HepG2 (cell line): ENCODE results near the gene SHISA9. TPM values are rescaled to one million over a fixed set of nuclear protein-coding genes. Genes with fewer than 3 reads are reported as not detected.

Source experiments
- ATAC-seq: fragments of 200-7000 bp; cut with Tn5 transposase; 3 replicates; pipeline ENCODE4 v1.9.1; 2020; ENCODE audit warnings: mild to moderate bottlenecking, moderate library complexity
- BruUV-seq: library from RNA; stranded (reverse); fragments of 400-500 nt; replicated peaks from 2 replicates; lab custom pipeline; 2021; lab: Mats Ljungman, UMichigan
- CTCF ChIA-PET: fragments of 300-600 bp; formaldehyde crosslinking; extraction: SDS; loops from one replicate; lab custom pipeline; 2021; ENCODE audit warnings: low total read pairs, inconsistent platforms, low intra/inter-chr PET ratio; lab: Yijun Ruan, JAX
- POLR2A ChIA-PET: fragments of 350-600 bp; sonication (Branson Sonifier 250); formaldehyde crosslinking; loops from one replicate; lab custom pipeline; 2020; ENCODE audit warnings: antibody characterized with exemption, inconsistent platforms; lab: Yijun Ruan, JAX
- DNase-seq: peaks from one replicate; pipeline ENCODE4 v3.0.0-alpha.2; 2015; ENCODE audit warnings: low spot score
- FAIRE-seq: peaks from 3 replicates; lab custom pipeline; 2011; peaks lifted over from hg19 to GRCh38; lab: Jason Lieb, UNC
- H2AFZ ChIP-seq: one replicate; pipeline ENCODE4 v1.6.1; 2011; ENCODE audit warnings: low read length, inconsistent platforms
- H3K27ac ChIP-seq: fragments of 300-600 bp; 3 replicates; pipeline ENCODE4 v1.8.0; 2011; ENCODE audit warnings: mixed run types, mild to moderate bottlenecking, mixed read lengths, low read length, inconsistent platforms; ENCODE audit not compliant: insufficient read depth; ENCODE audit errors: extremely low read length
- H3K27me3 ChIP-seq, 2 experiments: fragments of 200-600 bp in 1 of 2; 2 replicates in 1 of 2; 3 replicates in 1 of 2; pipeline versions ENCODE4 v1.6.0 to v1.8.0; 2011; ENCODE audit warnings: low read length in 2 of 2, mild to moderate bottlenecking in 2 of 2, moderate library complexity in 2 of 2, inconsistent platforms in 1 of 2; ENCODE audit not compliant: insufficient read depth in 2 of 2, control insufficient read depth in 1 of 2
- H3K36me3 ChIP-seq, 2 experiments: fragments of 200-600 bp in 1 of 2; replicated peaks in 1 of 2; 2 replicates in 1 of 2; 3 replicates in 1 of 2; pipeline versions ENCODE4 v1.5.1 to v1.8.0; 2011; ENCODE audit warnings: low read length in 2 of 2, inconsistent platforms in 1 of 2; ENCODE audit not compliant: insufficient read depth in 2 of 2, control insufficient read depth in 1 of 2
- H3K4me1 ChIP-seq: 2 replicates; pipeline ENCODE4 v1.5.1; 2012; ENCODE audit warnings: low read length, inconsistent platforms; ENCODE audit not compliant: insufficient read depth
- H3K4me2 ChIP-seq: 2 replicates; pipeline ENCODE4 v1.6.0; 2011; ENCODE audit warnings: low read depth, low read length, inconsistent platforms
- H3K4me3 ChIP-seq, 3 experiments: fragments of 200-600 bp in 1 of 3; sonication (generic), shearing (Covaris generic) in 1 of 3; replicated peaks in 1 of 3; 2 replicates each; pipeline ENCODE4 v1.5.1; 2011 to 2016; ENCODE audit warnings: low read length in 3 of 3, inconsistent platforms in 2 of 3, low read depth in 2 of 3, mild to moderate bottlenecking in 2 of 3, control low read depth in 1 of 3, mixed read lengths in 1 of 3; ENCODE audit not compliant: insufficient read depth in 1 of 3
- H3K79me2 ChIP-seq: one replicate; pipeline ENCODE4 v1.6.1; 2011; ENCODE audit warnings: low read length, inconsistent platforms; ENCODE audit not compliant: insufficient read depth
- H3K9ac ChIP-seq: 2 replicates; pipeline ENCODE4 v1.6.0; 2011; ENCODE audit warnings: mild to moderate bottlenecking, low read depth, low read length, inconsistent platforms; ENCODE audit not compliant: insufficient read depth
- H3K9me3 ChIP-seq: 2 replicates; pipeline ENCODE4 v1.5.1; 2012; ENCODE audit warnings: mild to moderate bottlenecking, low read length
- H4K20me1 ChIP-seq: 2 replicates; pipeline ENCODE4 v1.6.0; 2011; ENCODE audit warnings: inconsistent platforms, mild to moderate bottlenecking, low read length, moderate library complexity; ENCODE audit not compliant: insufficient read depth
- EEA1 ChIP-seq: sonication (generic); formaldehyde crosslinking; IDR thresholded peaks from 2 replicates; pipeline ENCODE4 v1.5.1; 2020; ENCODE audit warnings: mild to moderate bottlenecking, missing genetic modification reagents, borderline replicate concordance
- ELF1 ChIP-seq: sonication (generic); formaldehyde crosslinking; IDR thresholded peaks from 2 replicates; pipeline ENCODE4 v1.4.0; 2020; ENCODE audit warnings: missing genetic modification reagents
- ETS1 ChIP-seq: sonication (generic); formaldehyde crosslinking; IDR thresholded peaks from 2 replicates; pipeline ENCODE4 v1.4.0; 2020; ENCODE audit warnings: missing genetic modification reagents
- SMC3 ChIP-seq: IDR thresholded peaks from 2 replicates; pipeline ENCODE4 v1.6.1; 2011; ENCODE audit warnings: low read length, improper control_type of control experiment
- WGBS: methylation state at CpG from one replicate; pipeline ENCODE4 v1.1.6; 2017; ENCODE audit warnings: low lambda C conversion rate; 5-methylcytosine and 5-hydroxymethylcytosine counted together
- in situ Hi-C: cut with HindIII; loops from 2 replicates; pipeline ENCODE4 v1.10.0; 2017; ENCODE audit warnings: low pct_unique_long_range_greater_than_20kb; ENCODE audit not compliant: extremely low pct_ligation_motif_present
- intact Hi-C: fragments of 100-400 bp; cut with micrococcal nuclease; formaldehyde crosslinking; loops from one replicate; pipeline ENCODE4 v1.10.0; 2022; ENCODE audit not compliant: unreplicated experiment
- polyA plus RNA-seq, 8 experiments: library from polyadenylated mRNA; depleted of rRNA in 3 of 8; stranded (reverse) in 7 of 8; unstranded in 1 of 8; fragments of >200 nt; fragmentation: Illumina TruSeq in 4 of 8; extraction: Trizol in 4 of 8; gene quantifications; 2 replicates each; pipeline versions ENCODE4 v1.2.1 to v1.2.3, GENCODE V29; 2011 to 2016; ENCODE audit warnings: low read depth in 4 of 8, missing spikeins in 1 of 8, mixed read lengths in 1 of 8; ENCODE audit not compliant: insufficient read depth in 1 of 8
- total RNA-seq, 5 experiments: library from RNA; depleted of rRNA; stranded (reverse); fragments of >200 nt; fragmentation: Illumina TruSeq; extraction: Trizol; gene quantifications; 2 replicates each; pipeline ENCODE4 v1.2.3, GENCODE V29; 2016; ENCODE audit warnings: low read depth in 1 of 5
- TF ChIP-seq, protein P1 (sequence below): sonication (generic); formaldehyde crosslinking; IDR thresholded peaks from 2 replicates; pipeline ENCODE4 v1.4.0; 2020; ENCODE audit warnings: missing genetic modification reagents, borderline replicate concordance

Gene SHISA9
- total and polyA plus RNA-seq, 2 of the 13 experiments (the other 11 are each of a cell fraction or from before 2014, with no cell fraction given), result 0.01 TPM; not detected in 1

- Histone ChIP-seq H3K4me1 (no peaks in the 10 kb centered on the region), H3K9me3 (peaks cover 5% of the 10 kb centered on the region; the same call in 1 of the 2 replicates), H2AFZ (no peak overlapping the region), H3K27me3 (peaks cover 0 to 7% of the 10 kb centered on the region in 2 experiments; a peak in 1 of 5 replicates), H4K20me1 (no peaks in the 10 kb centered on the region), H3K4me2 (no peak overlapping the region), H3K4me3 (no peak overlapping the region), H3K36me3 (no peaks in the 10 kb centered on the region), H3K9ac (no peak overlapping the region), H3K79me2 (no peaks in the 10 kb centered on the region), H3K27ac (no peak overlapping the region)
- WGBS, result 4% methylated on average over 2 of the region's 2 CpGs
- no peak for DNase-seq
- CTCF ChIA-PET, result no interaction called here
- POLR2A ChIA-PET, result no interaction called here
- intact Hi-C loops, result no loop called here
- no peak for TF ChIP-seq SMC3
- TF ChIP-seq ETS1 (CRISPR knock-in tag), result no peak
- TF ChIP-seq EEA1 (CRISPR knock-in tag), result no peak
- TF ChIP-seq, protein P1, sequence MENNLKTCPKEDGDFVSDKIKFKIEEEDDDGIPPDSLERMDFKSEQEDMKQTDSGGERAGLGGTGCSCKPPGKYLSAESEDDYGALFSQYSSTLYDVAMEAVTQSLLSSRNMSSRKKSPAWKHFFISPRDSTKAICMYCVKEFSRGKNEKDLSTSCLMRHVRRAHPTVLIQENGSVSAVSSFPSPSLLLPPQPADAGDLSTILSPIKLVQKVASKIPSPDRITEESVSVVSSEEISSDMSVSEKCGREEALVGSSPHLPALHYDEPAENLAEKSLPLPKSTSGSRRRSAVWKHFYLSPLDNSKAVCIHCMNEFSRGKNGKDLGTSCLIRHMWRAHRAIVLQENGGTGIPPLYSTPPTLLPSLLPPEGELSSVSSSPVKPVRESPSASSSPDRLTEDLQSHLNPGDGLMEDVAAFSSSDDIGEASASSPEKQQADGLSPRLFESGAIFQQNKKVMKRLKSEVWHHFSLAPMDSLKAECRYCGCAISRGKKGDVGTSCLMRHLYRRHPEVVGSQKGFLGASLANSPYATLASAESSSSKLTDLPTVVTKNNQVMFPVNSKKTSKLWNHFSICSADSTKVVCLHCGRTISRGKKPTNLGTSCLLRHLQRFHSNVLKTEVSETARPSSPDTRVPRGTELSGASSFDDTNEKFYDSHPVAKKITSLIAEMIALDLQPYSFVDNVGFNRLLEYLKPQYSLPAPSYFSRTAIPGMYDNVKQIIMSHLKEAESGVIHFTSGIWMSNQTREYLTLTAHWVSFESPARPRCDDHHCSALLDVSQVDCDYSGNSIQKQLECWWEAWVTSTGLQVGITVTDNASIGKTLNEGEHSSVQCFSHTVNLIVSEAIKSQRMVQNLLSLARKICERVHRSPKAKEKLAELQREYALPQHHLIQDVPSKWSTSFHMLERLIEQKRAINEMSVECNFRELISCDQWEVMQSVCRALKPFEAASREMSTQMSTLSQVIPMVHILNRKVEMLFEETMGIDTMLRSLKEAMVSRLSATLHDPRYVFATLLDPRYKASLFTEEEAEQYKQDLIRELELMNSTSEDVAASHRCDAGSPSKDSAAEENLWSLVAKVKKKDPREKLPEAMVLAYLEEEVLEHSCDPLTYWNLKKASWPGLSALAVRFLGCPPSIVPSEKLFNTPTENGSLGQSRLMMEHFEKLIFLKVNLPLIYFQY, result no peak
- TF ChIP-seq ELF1 (CRISPR knock-in tag), result no peak
- no TSS peak for BruUV-seq
- ATAC-seq, result no peak
- no peak for FAIRE-seq
- in situ Hi-C loops, result no loop called here
Observed at GRCh38 chr16:12874186-12874585, 27.2 kb upstream of the SHISA9 start.
